HG03565 (cell line): Measurements from ENCODE around the gene RAB11FIP3.
"Not testable (repeated sequence)": the region's sequence is repeated elsewhere in the genome, so short reads cannot be mapped to it uniquely, and the experiment has no call there.

Source experiments
- ATAC-seq: cut with Tn5 transposase; IDR thresholded peaks from one replicate; pipeline ENCODE4 v1.9.1; 2021; ENCODE audit warnings: mild to moderate bottlenecking, moderate library complexity; ENCODE audit not compliant: unreplicated experiment

RAB11FIP3 gene

DNA sequence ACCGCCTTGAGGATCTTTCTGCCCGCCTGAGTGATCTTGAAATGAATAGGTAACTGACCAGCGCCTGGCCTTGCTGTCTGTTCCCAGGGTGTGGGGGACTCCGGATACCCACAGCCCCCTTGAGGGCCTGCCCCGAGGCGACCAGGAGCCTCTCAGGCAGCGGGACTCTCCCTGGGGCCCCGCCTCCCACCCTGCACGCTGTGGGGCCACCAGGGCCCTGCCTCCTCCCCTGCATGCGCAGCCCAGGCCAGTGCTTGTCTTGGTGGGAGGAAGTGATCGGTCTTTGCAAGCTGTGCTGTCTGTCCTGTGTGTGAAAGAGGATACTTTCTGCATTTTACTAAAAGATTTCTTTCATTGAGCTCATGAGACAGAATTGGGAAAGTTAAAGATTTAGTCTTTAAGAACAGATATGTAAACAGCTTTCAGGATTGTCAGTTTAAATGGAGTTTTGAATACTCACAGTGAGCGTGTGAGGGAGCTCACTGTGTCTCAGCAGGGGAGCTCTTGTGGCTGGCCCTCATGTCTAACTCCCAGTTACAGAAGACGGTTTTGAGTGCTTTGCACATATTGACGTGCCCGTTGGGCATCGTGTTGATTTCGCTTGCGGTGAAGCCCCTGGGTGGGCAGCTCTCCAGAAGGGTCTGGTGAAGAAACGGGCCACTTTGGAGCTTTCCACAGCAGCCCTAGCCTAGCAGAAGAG lies 65.9 kb downstream of the RAB11FIP3 start:
- ATAC-seq: no peak

DNA sequence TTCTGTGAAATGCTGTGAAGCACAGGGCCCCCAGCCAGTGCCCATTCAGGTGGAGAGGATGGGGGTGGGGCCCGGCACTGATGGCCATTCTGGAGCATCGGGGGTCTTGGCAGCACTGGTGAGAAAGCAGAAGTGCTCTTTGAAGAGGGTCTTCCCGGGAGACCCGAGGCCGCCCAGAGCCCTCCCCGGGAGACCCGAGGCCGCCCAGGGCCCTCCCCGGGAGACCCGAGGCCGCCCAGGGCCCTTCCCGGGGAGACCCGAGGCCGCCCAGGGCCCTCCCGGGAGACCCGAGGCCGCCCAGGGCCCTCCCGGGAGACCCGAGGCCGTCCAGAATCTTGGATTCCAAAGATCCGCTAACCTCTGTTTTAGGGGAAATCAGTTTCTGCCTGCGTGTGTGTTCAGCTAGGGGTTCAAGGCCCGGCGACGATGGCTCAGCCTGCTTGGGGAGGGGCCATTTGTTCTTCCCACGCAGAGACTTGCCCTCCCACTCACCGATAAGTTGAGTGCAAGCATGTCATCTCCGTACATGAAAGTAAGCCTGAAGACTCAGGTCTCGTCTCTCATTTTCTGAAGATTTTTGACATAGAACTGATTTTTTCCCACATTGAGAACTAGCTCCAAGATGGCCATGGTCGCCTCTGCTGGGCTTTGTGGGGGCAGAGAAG lies 66.9 kb downstream of the RAB11FIP3 start:
- ATAC-seq: no peak

DNA sequence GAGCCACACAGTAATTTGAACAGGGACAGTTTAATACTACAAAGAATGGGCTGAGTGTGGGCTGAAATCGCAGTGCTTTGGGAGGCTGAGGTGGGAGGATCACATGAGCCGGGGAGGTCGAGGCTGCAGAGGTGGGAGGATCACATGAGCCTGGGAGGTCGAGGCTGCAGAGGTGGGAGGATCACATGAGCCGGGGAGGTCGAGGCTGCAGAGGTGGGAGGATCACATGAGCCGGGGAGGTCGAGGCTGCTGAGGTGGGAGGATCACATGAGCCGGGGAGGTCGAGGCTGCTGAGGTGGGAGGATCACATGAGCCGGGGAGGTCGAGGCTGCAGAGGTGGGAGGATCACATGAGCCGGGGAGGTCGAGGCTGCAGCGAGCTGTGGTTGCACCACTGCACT lies 69.2 kb downstream of the RAB11FIP3 start:
- not testable (repeated sequence) for ATAC-seq

DNA sequence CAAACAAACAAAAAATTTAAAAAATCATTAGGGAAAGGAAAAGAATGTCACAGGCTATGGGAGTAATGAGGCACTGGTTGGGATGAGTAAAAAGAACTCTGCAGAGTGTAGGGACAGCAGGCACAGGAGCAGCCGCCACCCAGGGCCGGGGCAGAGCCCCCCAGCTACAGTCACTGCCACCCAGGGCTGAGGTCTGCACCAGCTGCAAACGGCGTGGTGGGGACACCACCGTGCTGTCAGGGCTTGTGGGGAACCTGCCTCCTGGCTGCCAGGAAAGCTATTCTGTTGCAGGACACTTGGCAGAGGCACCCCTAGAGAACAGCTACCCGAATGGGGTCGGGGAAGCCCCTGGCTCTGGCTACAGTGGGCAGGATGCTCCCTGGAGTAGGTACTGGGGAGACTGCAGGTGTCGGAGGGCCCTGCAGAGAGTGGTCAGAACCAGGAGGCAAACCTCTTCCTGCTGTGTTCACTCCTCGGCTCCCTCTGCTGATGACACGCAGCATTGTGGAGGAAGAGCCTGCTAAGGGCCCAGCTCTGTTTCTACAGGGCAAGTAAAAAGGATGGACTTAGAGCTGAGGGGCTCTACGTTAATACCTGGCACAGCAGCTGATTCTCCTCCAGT lies 69.8 kb downstream of the RAB11FIP3 start:
- no peak for ATAC-seq

DNA sequence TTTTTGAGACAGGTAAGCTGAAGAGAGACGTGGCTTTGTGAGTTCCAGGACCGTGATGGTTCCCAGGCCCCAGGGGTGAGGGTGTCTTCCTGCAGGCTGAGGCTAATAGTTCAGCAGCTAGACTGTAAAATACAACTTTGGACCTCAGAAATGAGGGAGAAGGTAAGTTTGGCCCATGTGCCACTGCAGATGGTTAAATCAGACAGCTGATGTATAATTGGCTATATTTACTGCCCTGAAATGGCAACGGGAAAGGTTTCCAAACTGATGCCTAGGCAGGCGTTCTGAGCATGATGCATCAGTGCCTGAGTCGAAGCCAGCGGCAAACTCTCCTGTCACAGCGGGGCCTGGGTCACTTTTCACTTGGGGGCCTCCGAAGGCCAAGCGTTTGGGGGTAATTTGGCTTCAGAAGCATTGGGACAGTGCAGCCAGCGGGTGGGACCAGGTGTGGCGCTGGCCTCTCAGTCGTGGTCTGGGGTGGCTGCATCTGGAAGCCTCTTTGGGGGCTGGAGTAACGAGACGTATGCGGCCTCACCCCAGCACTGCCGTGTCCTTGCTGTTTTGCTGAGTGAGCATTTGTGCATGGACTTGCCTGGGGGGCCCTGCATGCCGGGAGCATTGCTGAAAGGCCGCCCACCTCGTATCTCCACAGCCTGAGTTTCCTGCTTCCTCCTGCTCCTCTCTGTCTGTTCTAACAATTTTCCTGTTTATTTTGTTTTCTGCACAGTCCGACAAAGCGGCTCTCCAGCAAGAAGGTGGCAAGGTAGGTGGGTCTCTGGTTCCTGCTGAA lies 70.8 kb downstream of the RAB11FIP3 start:
- no peak for ATAC-seq

DNA sequence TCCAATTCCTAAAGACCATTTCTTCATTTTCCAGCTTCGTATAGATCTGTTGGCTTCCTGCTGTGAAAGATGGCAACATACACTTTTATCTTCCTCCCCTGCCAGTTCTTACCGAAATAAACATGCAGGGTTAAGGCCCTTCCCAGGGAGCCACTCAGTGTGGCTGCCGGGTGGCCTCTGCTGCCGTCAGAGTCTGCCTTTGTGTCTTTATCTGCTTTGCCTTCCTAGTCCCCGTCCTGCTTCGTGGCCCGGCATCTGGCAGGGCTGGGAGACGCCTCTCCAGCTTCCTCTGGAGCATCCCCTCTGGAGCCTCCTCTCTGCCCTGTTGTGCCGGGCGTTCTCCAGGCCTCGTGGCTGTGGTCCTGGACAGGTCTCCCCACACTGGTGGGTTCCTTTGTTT lies 71.8 kb downstream of the RAB11FIP3 start:
- no peak for ATAC-seq

DNA sequence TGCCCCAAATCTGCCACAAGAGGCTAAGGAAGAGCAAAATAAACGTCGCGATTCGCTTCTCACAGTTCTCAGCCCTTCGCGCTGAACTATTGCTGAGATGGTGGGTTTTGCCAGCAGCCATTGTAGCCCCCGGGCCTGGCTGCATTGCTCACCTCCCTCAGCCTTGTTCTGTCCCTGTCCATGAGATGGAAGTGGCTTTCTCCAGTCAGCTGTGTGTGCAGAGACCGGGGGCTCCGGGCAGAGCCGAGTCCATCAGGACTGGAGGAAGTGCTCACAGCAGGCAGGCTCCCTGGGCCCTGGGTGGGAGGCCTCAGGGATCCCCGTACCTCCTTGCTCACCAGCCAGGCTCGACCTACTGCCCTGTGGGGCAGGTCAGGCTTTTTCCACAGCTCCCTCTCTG lies 74.5 kb downstream of the RAB11FIP3 start:
- ATAC-seq: no peak

DNA sequence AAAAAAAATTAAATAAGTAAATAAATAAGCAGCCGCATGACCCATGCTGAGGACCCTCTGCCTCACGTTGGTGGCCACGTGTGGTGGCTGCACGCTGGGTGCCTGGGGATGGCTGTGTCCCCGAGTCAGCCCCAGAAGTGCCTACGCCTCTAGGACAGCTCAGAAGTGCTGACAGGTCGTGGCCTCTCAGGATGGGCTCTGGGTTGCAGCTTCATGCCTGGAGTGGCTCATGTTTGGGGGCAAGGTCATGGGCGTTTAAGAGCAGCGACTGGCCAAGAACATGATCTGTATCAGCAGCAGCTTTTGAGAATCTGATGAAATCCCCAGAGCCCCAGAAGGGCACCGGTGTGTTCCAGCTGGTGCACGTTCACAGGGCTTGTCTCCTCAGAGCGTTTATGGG lies 75.3 kb downstream of the RAB11FIP3 start:
- ATAC-seq: no peak

DNA sequence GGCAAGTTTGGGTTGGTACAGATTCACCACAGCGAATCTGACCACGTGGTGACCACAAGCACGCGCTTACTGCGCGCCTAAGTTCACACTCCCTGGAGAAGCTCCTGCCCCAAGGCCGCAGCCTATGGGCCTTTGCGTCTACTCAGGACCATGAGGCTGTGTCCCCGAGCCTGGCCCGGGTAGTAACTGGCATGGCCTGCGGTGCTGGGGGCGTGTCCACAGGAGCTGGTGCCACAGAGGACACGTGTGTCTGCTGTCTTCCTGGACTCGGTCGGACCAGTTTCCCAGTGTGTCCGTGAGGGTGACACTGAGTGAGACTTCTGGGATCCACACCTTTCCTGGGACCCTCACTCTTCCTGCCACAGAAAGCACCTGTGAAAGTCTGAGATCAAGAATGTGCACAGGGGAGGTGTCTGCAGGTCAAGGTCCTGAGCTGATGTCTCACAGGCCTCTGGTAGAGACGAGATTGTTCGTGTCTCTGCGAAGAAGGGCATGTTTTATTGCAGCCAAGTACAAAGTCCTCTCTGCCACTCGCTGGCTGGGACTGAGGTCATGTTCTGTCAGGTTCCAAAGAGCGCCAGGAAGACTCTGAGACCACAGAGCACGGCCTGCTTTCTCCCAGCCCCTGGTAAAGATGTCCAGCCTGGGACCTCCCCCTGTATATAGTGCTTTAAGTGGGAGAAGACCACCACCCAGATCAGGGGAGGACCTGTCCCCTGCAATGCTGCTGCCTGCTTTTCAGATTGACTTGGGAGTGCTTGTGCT lies 76.9 kb downstream of the RAB11FIP3 start:
- no peak for ATAC-seq

DNA sequence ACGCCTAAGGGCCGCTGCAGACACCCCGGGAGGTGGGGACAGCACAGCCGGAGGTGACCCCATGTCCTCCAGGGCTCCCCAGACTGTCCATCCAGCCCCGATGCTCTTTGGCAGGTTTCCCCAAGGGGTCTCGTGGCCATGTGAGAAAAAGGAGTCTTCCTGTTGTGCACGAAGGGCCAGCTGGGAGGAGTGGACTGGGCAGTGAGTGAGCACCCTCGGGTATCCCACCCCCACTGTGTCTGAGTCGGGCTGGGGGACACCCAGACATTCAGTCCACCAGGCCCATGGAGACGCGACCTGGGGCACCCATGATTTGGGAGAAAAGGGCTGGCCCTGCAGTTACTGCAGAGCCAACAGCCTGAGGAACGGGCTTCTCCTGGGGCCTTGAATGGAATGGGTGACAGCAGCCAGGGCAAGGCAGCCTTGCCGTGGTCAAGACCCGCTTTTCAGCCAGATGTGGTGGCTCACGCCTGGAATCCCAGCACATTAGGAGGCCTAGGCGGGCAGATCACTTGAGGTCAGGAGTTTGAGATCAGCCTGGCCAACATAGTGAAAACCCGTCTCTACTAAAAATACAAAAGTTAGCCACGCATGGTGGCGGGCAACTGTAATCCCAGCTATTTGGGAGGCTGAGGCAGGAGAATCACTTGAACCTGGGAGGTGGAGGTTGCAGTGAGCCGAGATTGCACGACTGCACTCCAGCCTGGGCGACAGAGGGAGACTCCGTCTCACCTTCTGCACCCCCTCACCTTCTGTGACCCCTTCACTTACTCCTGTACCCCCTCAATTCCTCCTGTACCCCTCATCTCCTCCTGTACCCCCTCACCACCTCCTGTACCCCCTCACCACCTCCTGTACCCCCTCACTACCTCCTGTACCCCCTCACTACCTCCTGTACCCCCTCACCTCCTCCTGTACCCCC lies 78.0 kb downstream of the RAB11FIP3 start:
- no peak for ATAC-seq

DNA sequence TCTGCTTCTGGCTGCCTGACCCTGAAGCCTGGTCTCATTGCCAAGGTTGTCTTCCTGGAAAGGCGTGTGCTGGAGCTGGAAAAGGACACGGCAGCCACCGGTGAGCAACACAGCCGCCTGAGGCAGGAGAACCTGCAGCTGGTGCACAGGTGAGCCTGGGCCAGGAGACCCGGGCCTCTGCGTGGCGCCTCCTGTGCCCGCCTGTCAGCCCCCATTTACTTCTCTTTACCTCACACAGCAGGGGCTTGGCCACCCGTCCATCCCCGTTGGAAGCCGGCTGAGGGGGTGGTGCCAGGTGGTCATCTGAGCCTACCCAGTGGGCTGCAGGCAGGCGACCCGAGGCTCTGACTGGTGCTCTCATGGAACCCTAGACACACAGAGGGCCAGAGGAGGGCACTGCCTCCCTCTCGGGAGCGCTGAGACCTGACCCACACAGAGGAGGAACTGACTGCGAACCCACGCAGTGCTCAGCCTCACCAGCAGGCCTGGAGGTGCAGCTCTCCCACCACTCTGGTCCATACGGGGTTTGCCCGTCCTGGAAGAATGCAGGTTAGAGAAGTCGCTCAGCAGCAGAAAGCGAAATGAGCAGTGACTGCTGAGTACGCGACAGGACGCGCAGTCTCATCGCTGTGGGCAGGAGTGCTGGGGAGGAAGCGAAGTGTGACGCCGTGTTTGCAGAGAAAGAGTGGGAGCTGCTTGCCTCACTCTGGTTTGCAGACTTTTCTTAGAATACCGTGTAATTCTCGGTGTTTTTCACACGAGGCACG lies 80.2 kb downstream of the RAB11FIP3 start:
- ATAC-seq: no peak

DNA sequence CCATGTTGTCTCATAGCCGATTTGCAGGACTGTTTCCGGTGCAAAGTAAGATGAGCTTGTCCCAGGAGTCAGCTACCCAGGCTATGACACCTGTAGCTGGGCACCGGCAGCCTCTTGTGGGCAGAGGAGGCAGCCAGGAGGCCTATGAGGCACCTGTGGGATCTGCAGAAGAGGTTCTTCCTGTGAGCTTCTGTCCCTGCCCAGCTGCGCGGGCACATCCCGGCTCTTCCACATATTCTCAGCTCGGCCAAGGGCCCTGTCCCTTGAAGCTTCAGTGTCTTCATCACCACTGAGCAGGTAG lies 80.7 kb downstream of the RAB11FIP3 start:
- ATAC-seq: no peak

DNA sequence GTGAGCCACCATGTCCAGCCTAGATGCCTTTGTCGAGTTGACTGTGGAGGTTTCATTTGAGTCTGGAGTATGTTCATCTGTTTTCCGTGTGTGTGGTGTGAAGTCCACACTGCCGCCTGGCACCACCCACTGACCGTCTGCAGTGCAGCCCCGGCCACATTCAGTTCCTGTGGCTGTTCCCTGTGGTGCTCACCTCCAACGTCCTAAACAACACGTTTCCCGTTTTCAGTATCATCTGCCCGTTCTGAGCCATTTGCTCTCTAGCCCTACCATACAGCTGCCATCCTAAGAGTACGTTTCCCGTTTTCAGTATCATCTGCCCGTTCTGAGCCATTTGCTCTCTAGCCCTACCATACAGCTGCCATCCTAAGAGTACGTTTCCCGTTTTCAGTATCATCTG lies 82.1 kb downstream of the RAB11FIP3 start:
- not testable (repeated sequence) for ATAC-seq

DNA sequence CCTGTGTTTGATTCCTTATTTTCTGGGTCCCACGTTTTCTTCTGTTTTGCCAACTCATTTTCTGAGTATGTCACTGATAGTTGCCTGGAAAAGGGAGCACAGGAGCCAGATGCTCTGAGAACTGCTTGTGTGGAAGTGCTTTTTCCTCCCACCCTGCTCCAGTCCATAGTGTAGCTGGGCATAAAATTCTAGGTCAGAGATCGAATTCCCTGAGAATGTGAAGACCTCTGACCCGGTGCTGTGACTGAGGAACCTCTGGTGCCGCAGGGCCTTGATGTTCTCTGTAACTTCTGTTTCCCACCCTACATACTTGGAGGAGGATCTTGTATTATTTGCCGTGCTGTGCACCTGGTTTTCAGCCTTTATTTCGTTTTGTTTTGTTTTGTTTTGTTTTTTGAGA lies 82.5 kb downstream of the RAB11FIP3 start:
- no peak for ATAC-seq

DNA sequence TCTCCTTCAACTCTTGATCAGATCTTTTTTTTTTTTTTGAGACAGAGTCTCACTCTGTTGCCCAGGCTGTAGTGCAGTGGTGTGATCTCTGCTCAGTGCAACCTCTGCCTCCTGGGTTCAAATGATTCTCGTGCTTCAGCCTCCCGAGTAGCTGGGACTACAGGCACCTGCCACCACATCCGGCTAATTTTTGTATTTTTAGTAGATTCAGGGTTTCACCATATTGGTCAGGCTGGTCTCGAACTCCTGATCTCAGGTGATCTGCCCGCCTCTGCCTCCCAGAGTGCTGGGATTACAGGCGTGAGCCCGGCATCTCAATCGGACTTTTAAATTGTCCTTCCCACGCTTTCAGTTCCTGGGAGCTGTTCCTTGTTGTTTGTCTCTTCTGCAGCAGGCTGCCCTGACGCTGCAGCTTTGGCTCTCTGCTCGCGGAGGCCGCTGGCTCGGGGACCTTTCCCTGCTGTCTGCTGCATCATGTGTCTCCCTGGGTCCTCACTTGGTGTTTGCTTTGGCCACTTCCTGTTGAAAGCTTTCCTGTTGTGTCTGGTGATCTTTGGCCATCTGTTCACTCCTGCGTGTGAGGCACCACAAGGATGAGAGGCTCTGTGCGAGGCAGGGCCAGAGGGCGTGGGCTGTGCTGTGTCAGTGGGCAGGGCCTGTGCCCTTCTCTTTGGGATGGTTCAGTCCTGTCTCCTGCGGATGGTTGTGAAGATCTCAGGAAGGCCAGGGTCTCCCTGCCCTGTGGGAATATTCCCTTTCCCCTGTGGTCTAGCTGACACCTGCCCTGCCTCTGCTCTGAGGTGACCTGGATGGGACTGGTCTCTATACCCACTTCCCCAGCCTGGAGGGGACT lies 83.7 kb downstream of the RAB11FIP3 start:
- ATAC-seq: no peak

DNA sequence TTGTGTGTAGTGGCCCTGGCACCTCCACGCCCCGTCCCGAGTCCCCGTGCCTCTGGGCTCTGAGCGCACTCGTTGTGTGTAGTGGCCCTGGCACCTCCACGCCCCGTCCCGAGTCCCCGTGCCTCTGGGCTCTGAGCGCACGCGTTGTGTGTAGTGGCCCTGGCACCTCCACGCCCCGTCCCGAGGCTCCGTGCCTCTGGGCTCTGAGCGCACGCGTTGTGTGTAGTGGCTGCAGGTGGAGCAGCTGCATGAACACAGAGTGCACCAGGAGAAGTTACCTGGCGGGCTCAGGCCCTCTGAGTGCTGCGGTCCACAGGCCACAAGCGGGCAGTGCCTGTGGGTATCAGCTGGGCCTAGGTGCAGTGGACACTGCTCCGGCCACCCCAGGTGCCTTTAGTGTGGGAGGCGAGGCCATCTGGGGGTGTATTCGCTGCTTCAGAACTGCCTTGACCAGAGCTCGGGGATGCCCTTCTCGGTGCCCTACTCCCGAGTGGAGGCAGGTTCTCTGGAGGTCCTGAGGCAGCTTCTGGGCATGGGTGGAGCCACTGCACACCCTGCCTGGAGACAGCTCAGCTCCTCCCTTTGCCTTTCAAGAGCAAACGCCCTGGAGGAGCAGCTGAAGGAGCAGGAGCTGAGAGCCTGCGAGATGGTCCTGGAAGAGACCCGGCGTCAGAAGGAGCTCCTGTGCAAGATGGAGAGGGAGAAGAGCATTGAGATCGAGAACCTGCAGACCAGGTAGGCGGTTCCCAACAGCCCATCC lies 84.8 kb downstream of the RAB11FIP3 start:
- ATAC-seq: no peak

DNA sequence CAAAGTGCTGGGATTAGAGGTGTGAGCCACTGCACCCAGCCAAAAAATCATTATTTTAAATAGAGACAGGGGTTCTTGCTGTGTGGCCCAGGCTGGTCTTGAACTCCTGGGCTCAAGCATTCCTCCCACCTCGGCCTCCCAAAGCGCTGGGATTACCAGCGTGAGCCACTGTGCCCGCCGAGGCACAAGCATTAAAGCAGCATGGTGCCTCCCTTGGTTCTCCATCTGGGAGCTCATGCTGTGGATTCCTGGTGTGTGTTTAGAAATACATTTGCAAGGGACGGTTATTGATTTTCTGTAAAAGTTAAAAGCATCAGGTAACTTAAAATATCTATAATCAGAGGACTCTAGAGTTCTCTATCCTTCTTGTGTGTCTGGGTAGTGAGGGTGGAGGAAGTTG lies 87.4 kb downstream of the RAB11FIP3 start:
- ATAC-seq: no peak

DNA sequence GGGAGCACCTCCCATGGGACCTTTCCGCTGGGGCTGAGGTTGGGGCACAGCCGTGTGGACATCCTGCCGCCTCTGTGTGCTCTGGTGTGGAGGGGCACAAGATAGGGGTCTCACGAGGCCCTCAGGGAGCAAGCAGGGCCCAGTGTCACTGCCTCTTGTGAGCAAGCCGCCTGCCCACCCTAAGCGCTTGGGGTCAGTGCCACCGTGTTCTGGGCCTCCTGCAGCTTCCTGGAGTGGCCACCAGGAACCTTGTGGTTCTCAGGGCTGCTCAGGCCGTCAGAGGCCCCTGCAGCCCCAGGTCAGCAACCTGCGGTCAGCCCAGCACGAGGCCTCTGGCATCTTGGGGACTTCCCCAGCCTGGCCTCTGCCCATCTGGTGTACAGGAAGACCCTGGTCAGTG lies 88.5 kb downstream of the RAB11FIP3 start:
- no peak for ATAC-seq
